ENCODE results near the gene CD160. TPM values are rescaled to one million over a fixed set of nuclear protein-coding genes. Genes with fewer than 3 reads are reported as not detected.

CD160 gene
- total and polyA plus RNA-seq, 2 of the 13 experiments (the other 11 are each of a cell fraction or from before 2014, with no cell fraction given), result 0.09 TPM; not detected in 1

DNA sequence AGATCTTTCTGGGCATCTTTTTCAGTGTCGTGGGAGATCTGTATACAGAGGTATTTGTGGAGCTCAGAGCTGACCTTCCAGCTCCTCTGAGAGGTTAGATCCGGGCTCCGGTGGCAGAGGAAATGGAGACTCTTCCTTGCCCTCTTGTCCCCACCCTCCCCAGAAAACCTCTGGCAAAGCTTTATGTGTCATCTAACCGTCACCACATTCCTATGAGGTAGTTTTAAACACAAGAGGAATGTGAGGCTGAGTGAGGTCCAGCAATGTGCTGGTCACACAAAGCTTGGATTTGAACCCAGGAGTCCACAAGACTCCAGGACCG is 1.2 kb downstream of the CD160 start:
- no peak overlapping the region for H2AFZ ChIP-seq (ENCODE audit: low read length)
- ChIA-PET POLR2A (interaction anchor here (0.9 to 1.2 kb wide), 2 partner anchors 9 to 13 kb away, joined by 4 to 5 read pairs; partner anchors contain the start of gene PDZK1), CTCF (ENCODE audit: low intra/inter-chr PET ratio, low total read pairs) (no interaction called here)
- TF ChIP-seq KDM4B (CRISPR knock-in tag; IDR thresholded peaks at IDR 0.05) (no peak), ETV6 (CRISPR knock-in tag; conservative IDR thresholded peaks at IDR 0.05) (no peak), ZNF138 (CRISPR knock-in tag; IDR thresholded peaks at IDR 0.05; ENCODE audit: low read depth) (no peak), NR2C2 (CRISPR knock-in tag; IDR thresholded peaks at IDR 0.05; ENCODE audit: borderline replicate concordance) (no peak), KLF16 (CRISPR knock-in tag; IDR thresholded peaks at IDR 0.05) (0 out of 4 replicates have a peak, but pooled peaks of 1 of the 2 experiments have one; percentile 1)
- 38% methylated on average over 4 of the region's 5 CpGs for WGBS (ENCODE audit: low lambda C conversion rate)
- BruUV-seq (replicated peaks), result no TSS peak
- H3K4me2 ChIP-seq (ENCODE audit: low read depth, low read length), result peak overlapping the region; percentile 81
- H3K9ac ChIP-seq (ENCODE audit: insufficient read depth, low read depth, low read length), result 0 out of 2 replicates have a peak overlapping the region, but pooled peaks have one; percentile 20
- peak overlapping the region; percentile 15 to 67 (median 42); a peak in 5 of 6 replicates for H3K4me3 ChIP-seq (replicated peaks in 1 of 3; ENCODE audit: insufficient read depth in 1 of 3, low read depth in 2 of 3, low read length in 3 of 3)
- H4K20me1 ChIP-seq (ENCODE audit: insufficient read depth, low read length), result no peaks in the 10 kb centered on the region
- in situ Hi-C loops (cut with HindIII; ENCODE audit: extremely low pct_ligation_motif_present, low pct_unique_long_range_greater_than_20kb) (no loop called here), intact Hi-C loops (cut with micrococcal nuclease; ENCODE audit: unreplicated experiment) (no loop called here)
- FAIRE-seq (no peak), DNase-seq (ENCODE audit: low spot score) (no peak), ATAC-seq (peak; percentile 10)
- no peaks in the 10 kb centered on the region for H3K36me3 ChIP-seq (replicated peaks in 1 of 2; ENCODE audit: control insufficient read depth in 1 of 2, insufficient read depth in 2 of 2, low read length in 2 of 2)
- no peak overlapping the region for H3K27ac ChIP-seq (ENCODE audit: extremely low read length, insufficient read depth, low read length)
- H3K79me2 ChIP-seq (ENCODE audit: insufficient read depth, low read length), result no peaks in the 10 kb centered on the region
- no peaks in the 10 kb centered on the region for H3K27me3 ChIP-seq (ENCODE audit: control insufficient read depth in 1 of 2, insufficient read depth in 2 of 2, low read length in 2 of 2)
- peaks cover 30% of the 10 kb centered on the region for H3K4me1 ChIP-seq (ENCODE audit: insufficient read depth, low read length)
- no peaks in the 10 kb centered on the region for H3K9me3 ChIP-seq (ENCODE audit: low read length)

DNA sequence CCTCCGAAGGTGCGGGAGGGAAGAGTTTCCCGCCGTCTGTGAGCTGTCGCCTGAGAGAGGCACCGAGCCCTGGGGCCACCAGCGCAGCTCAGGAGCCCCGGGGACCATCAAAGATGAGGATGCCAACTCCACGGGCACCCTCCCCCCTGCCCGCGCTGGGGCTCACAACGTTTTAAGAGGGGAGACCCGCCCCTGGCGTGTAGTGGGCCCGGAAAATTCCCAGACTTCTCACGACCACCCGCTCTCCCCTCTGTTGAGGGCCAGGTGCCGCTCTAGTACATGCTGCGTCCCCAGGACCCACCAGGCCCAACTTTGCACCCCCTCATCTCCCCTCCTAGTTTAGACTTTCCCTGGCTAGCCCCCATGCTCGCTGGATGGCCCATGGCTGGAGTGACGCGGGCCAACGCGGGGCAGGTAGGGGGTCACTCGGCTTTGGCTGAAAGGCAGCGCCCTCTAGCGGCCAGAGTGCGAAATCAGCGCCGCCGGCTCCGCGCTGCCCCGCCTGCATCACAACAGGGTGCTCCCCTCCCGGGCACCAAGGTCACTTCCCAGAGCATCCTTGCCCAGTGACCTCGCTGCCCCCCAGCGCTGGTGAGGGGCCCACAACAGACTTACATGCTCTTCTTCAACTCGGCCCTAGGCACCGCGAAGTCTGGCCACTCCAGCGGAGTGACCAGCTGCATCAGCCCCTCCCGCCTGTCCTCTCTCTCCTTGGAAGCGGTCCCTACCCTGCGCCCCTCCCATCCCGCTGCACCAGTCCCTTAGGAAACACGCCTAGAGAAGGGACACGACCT is 1.8 kb downstream of the CD160 start:
- no peaks in the 10 kb centered on the region for H3K9me3 ChIP-seq (ENCODE audit: low read length)
- no peaks in the 10 kb centered on the region for H4K20me1 ChIP-seq (ENCODE audit: insufficient read depth, low read length)
- peak overlapping the region; percentile 20; the same call in 1 of the 2 replicates for H3K9ac ChIP-seq (ENCODE audit: insufficient read depth, low read depth, low read length)
- H3K36me3 ChIP-seq (replicated peaks in 1 of 2; ENCODE audit: control insufficient read depth in 1 of 2, insufficient read depth in 2 of 2, low read length in 2 of 2), result no peaks in the 10 kb centered on the region
- intact Hi-C loops (cut with micrococcal nuclease; ENCODE audit: unreplicated experiment) (no loop called here), in situ Hi-C loops (cut with HindIII; ENCODE audit: extremely low pct_ligation_motif_present, low pct_unique_long_range_greater_than_20kb) (no loop called here)
- DNase-seq (ENCODE audit: low spot score), result peak; percentile 40
- no peak for FAIRE-seq
- ChIA-PET POLR2A (interaction anchor here (0.9 to 1.2 kb wide), 2 partner anchors 10 to 14 kb away, joined by 4 to 5 read pairs; partner anchors contain the start of gene PDZK1), CTCF (ENCODE audit: low intra/inter-chr PET ratio, low total read pairs) (no interaction called here)
- no peak overlapping the region for H2AFZ ChIP-seq (ENCODE audit: low read length)
- no peak overlapping the region for H3K27ac ChIP-seq (ENCODE audit: extremely low read length, insufficient read depth, low read length)
- no TSS peak for BruUV-seq (replicated peaks)
- peak; percentile 96 for ATAC-seq
- H3K79me2 ChIP-seq (ENCODE audit: insufficient read depth, low read length), result no peaks in the 10 kb centered on the region
- no peaks in the 10 kb centered on the region for H3K27me3 ChIP-seq (ENCODE audit: control insufficient read depth in 1 of 2, insufficient read depth in 2 of 2, low read length in 2 of 2)
- H3K4me1 ChIP-seq (ENCODE audit: insufficient read depth, low read length), result peaks cover 24% of the 10 kb centered on the region
- peak overlapping the region; percentile 15 to 67 (median 42); a peak in 5 of 6 replicates for H3K4me3 ChIP-seq (replicated peaks in 1 of 3; ENCODE audit: insufficient read depth in 1 of 3, low read depth in 2 of 3, low read length in 3 of 3)
- WGBS (ENCODE audit: low lambda C conversion rate), result 21% methylated on average over 5 of the region's 47 CpGs
- H3K4me2 ChIP-seq (ENCODE audit: low read depth, low read length), result peak overlapping the region; percentile 81
- TF ChIP-seq, protein P1, sequence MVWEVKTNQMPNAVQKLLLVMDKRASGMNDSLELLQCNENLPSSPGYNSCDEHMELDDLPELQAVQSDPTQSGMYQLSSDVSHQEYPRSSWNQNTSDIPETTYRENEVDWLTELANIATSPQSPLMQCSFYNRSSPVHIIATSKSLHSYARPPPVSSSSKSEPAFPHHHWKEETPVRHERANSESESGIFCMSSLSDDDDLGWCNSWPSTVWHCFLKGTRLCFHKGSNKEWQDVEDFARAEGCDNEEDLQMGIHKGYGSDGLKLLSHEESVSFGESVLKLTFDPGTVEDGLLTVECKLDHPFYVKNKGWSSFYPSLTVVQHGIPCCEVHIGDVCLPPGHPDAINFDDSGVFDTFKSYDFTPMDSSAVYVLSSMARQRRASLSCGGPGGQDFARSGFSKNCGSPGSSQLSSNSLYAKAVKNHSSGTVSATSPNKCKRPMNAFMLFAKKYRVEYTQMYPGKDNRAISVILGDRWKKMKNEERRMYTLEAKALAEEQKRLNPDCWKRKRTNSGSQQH (CRISPR knock-in tag; IDR thresholded peaks at IDR 0.05; ENCODE audit: low read depth), result no peak
- TF ChIP-seq PHF8 (CRISPR knock-in tag; IDR thresholded peaks at IDR 0.05) (peak; percentile 45; the same call in 1 of the 2 replicates), CC2D1A (CRISPR knock-in tag; IDR thresholded peaks at IDR 0.05) (no peak), SMAD1 (CRISPR knock-in tag; IDR thresholded peaks at IDR 0.05; ENCODE audit: borderline replicate concordance, low read depth) (no peak), NCOA1 (CRISPR knock-in tag; IDR thresholded peaks at IDR 0.05) (no peak), ZKSCAN1 (IDR thresholded peaks at IDR 0.05; ENCODE audit: low read length) (no peak), ZNF207 (IDR thresholded peaks at IDR 0.05; ENCODE audit: borderline replicate concordance) (no peak), MAF1 (CRISPR knock-in tag; IDR thresholded peaks at IDR 0.05; ENCODE audit: borderline replicate concordance) (no peak), MYNN (CRISPR knock-in tag; IDR thresholded peaks at IDR 0.05; ENCODE audit: low read depth) (no peak)
- TF ChIP-seq, protein P2, sequence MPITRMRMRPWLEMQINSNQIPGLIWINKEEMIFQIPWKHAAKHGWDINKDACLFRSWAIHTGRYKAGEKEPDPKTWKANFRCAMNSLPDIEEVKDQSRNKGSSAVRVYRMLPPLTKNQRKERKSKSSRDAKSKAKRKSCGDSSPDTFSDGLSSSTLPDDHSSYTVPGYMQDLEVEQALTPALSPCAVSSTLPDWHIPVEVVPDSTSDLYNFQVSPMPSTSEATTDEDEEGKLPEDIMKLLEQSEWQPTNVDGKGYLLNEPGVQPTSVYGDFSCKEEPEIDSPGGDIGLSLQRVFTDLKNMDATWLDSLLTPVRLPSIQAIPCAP (CRISPR knock-in tag; IDR thresholded peaks at IDR 0.05; ENCODE audit: low read depth), result no peak
